D721Med (cell line): Measurements from ENCODE around the gene PGGHG.

Experiments used
- DNase-seq: peaks from one replicate; pipeline ENCODE4 v3.0.0; 2011; ENCODE audit warnings: low spot score; ENCODE audit not compliant: insufficient read length
- FAIRE-seq: peaks from 2 replicates; lab custom pipeline; 2011; peaks lifted over from hg19 to GRCh38; lab: Jason Lieb, UNC
- CTCF ChIP-seq: IDR thresholded peaks from 2 replicates; pipeline ENCODE4 v1.5.1; 2012; ENCODE audit warnings: mild to moderate bottlenecking, control low read depth; ENCODE audit not compliant: insufficient read depth; ENCODE audit errors: missing control alignments

PGGHG gene

GRCh38 chr11:278001-278951 is 10.7 kb upstream of the PGGHG start, which contains the start of gene NLRP6:
NLRP6 (plus strand) TSS chr11:278407; CDS start chr11:278570, 163 bp downstream.
- no peak for FAIRE-seq
- DNase-seq = no peak
- no peak for TF ChIP-seq CTCF

GRCh38 chr11:279040-279965 is 9.6 kb upstream of the PGGHG start:
- DNase-seq = no peak
- TF ChIP-seq CTCF = no peak
- no peak for FAIRE-seq

GRCh38 chr11:279966-280705 is 8.8 kb upstream of the PGGHG start:
- TF ChIP-seq CTCF = no peak
- FAIRE-seq = no peak
- no peak for DNase-seq

GRCh38 chr11:280706-281485 is 8.0 kb upstream of the PGGHG start:
- no peak for TF ChIP-seq CTCF
- no peak for DNase-seq
- FAIRE-seq = no peak

GRCh38 chr11:281486-282161 is 7.3 kb upstream of the PGGHG start:
- TF ChIP-seq CTCF = no peak

More at GRCh38 chr11:281486-282161, 7.3 kb upstream of the PGGHG start:
- DNase-seq (no peak), FAIRE-seq (no peak)
